IMR-90 (cell line): ENCODE results near the gene OR52N5.

Source experiments
- CEBPB ChIP-seq: IDR thresholded peaks from 2 replicates; pipeline ENCODE4 v1.6.1; 2012; ENCODE audit warnings: low read depth, low read length, improper control_type of control experiment
- CTCF ChIP-seq: conservative IDR thresholded peaks from 2 replicates; pipeline ENCODE4 v1.5.1; 2012; ENCODE audit warnings: mild to moderate bottlenecking, low read depth, low read length, improper control_type of control experiment
- FOS ChIP-seq: fragments of 150-350 bp; IDR thresholded peaks from 2 replicates; pipeline ENCODE4 v1.6.1; 2016; ENCODE audit warnings: low read depth, low read length
- MXI1 ChIP-seq: IDR thresholded peaks from 2 replicates; pipeline ENCODE4 v1.6.1; 2012; ENCODE audit warnings: low read depth, mild to moderate bottlenecking, low read length, moderate library complexity, borderline replicate concordance
- USF2 ChIP-seq: fragments of 150-350 bp; IDR thresholded peaks from 2 replicates; pipeline ENCODE4 v1.6.1; 2017; ENCODE audit warnings: mild to moderate bottlenecking, antibody characterized with exemption, low read length, low read depth

- no peak for TF ChIP-seq MXI1
- no peak for TF ChIP-seq CTCF
- no peak for TF ChIP-seq FOS
- no peak for TF ChIP-seq CEBPB
- no peak for TF ChIP-seq USF2
Measured at GRCh38 chr11:5803982-5804381, 20.8 kb upstream of the OR52N5 start.
